ENCODE measurements around the gene GOLGA6A.

Gene GOLGA6A

DNA sequence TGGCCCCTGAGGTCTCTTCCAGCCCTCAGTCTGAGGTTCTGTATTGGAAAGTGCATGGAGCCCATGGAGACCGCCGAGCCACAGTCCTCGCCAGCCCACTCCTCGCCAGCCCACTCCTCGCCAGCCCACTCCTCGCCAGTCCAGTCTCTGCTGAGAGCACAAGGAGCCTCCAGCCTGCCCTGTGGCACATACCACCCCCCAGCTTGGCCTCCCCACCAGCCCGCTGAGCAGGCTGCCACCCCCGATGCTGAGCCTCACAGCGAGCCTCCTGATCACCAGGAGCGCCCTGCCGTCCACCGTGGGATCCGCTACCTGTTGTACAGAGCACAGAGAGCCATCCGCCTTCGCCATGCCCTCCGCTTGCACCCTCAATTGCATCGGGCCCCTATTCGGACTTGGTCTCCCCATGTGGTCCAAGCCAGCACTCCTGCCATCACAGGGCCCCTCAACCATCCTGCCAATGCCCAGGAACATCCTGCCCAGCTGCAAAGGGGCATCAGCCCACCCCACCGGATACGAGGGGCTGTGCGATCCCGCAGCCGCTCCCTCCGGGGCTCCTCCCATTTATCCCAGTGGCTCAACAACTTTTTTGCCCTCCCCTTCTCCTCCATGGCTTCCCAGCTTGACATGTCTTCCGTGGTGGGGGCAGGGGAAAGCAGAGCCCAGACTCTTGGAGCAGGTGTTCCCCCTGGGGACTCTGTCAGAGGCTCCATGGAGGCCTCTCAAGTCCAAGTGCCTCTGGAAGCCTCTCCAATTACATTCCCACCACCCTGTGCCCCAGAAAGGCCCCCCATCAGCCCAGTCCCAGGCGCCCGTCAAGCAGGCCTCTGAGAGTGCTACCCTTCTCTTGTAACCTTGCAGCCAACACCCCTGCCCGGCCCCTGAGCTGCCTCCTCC, 47.0 kb downstream of the GOLGA6A start:
- H2AFZ ChIP-seq (ENCODE audit: low read length) = no peak overlapping the region
- H3K9me2 ChIP-seq (replicated peaks; ENCODE audit: low read depth, low read length) = no peaks in the 10 kb centered on the region
- TF ChIP-seq, protein P1, sequence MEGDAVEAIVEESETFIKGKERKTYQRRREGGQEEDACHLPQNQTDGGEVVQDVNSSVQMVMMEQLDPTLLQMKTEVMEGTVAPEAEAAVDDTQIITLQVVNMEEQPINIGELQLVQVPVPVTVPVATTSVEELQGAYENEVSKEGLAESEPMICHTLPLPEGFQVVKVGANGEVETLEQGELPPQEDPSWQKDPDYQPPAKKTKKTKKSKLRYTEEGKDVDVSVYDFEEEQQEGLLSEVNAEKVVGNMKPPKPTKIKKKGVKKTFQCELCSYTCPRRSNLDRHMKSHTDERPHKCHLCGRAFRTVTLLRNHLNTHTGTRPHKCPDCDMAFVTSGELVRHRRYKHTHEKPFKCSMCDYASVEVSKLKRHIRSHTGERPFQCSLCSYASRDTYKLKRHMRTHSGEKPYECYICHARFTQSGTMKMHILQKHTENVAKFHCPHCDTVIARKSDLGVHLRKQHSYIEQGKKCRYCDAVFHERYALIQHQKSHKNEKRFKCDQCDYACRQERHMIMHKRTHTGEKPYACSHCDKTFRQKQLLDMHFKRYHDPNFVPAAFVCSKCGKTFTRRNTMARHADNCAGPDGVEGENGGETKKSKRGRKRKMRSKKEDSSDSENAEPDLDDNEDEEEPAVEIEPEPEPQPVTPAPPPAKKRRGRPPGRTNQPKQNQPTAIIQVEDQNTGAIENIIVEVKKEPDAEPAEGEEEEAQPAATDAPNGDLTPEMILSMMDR (conservative IDR thresholded peaks at IDR 0.05; ENCODE audit: low read length) = no peak
- no peak for TF ChIP-seq EZH2phosphoT487 (IDR thresholded peaks at IDR 0.05; ENCODE audit: borderline replicate concordance)
- H3K36me3 ChIP-seq (ENCODE audit: insufficient read depth, low read length) = peaks cover 69% of the 10 kb centered on the region; the same call in 1 of the 2 replicates
- H3K9me3 ChIP-seq (ENCODE audit: insufficient read depth, low read depth, low read length) = no peaks in the 10 kb centered on the region
- no peaks in the 10 kb centered on the region for H3K79me2 ChIP-seq (ENCODE audit: insufficient read depth, low read length)
- H3K27me3 ChIP-seq (ENCODE audit: insufficient read depth, low read length, poor library complexity, severe bottlenecking) = no peaks in the 10 kb centered on the region
- no peak overlapping the region for H3K4me3 ChIP-seq (ENCODE audit: low read length, poor library complexity, severe bottlenecking)
- no peaks in the 10 kb centered on the region for H4K20me1 ChIP-seq (ENCODE audit: insufficient read depth, low read length, poor library complexity, severe bottlenecking)
- H3F3A ChIP-seq (ENCODE audit: low read depth) = no peaks in the 10 kb centered on the region
- H3K9ac ChIP-seq (ENCODE audit: low read depth, low read length, poor library complexity, severe bottlenecking) = no peak overlapping the region
- peaks cover 10% of the 10 kb centered on the region for H3K4me1 ChIP-seq (ENCODE audit: insufficient read depth, low read length, poor library complexity, severe bottlenecking)
- H3K4me2 ChIP-seq (ENCODE audit: low read depth, low read length, poor library complexity, severe bottlenecking) = no peak overlapping the region

DNA sequence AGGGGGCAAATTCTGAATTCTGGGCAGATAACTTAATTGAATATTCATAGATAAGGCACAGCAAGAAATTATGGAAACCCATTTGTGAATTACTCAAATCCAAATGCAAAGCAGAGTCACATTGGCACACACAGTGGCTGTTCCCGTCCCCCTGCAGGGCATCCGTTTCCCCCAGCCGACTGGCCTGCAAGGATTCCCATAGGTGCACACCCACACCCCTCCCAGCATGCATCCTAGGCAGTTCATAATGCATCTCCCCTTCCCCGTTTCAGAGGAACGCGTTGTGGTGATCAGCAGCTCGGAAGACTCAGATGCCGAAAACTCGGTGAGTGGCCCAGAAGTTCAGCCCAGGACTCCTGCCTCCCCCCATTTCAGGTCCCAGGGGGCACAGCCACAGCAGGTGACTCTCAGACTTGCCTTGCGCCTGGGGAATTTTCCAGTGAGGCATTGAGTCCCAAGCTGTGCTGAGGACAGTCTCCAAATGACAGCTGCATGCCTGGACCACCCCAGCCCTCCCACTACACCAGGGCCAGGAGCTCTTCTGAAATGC, 48.1 kb downstream of the GOLGA6A start:
- H3K9ac ChIP-seq (ENCODE audit: low read depth, low read length, poor library complexity, severe bottlenecking) = no peak overlapping the region
- no peaks in the 10 kb centered on the region for H3K9me3 ChIP-seq (ENCODE audit: insufficient read depth, low read depth, low read length)
- H4K20me1 ChIP-seq (ENCODE audit: insufficient read depth, low read length, poor library complexity, severe bottlenecking) = no peaks in the 10 kb centered on the region
- H3K79me2 ChIP-seq (ENCODE audit: insufficient read depth, low read length) = no peaks in the 10 kb centered on the region
- TF ChIP-seq, protein P1 (conservative IDR thresholded peaks at IDR 0.05; ENCODE audit: low read length) = no peak
- TF ChIP-seq EZH2phosphoT487 (IDR thresholded peaks at IDR 0.05; ENCODE audit: borderline replicate concordance) = no peak
- no peaks in the 10 kb centered on the region for H3K27me3 ChIP-seq (ENCODE audit: insufficient read depth, low read length, poor library complexity, severe bottlenecking)
- no peaks in the 10 kb centered on the region for H3F3A ChIP-seq (ENCODE audit: low read depth)
- no peak overlapping the region for H2AFZ ChIP-seq (ENCODE audit: low read length)
- peaks cover 77% of the 10 kb centered on the region; the same call in 1 of the 2 replicates for H3K36me3 ChIP-seq (ENCODE audit: insufficient read depth, low read length)
- no peak overlapping the region for H3K4me2 ChIP-seq (ENCODE audit: low read depth, low read length, poor library complexity, severe bottlenecking)
- H3K4me3 ChIP-seq (ENCODE audit: low read length, poor library complexity, severe bottlenecking) = no peak overlapping the region
- H3K4me1 ChIP-seq (ENCODE audit: insufficient read depth, low read length, poor library complexity, severe bottlenecking) = peaks cover 10% of the 10 kb centered on the region
- no peaks in the 10 kb centered on the region for H3K9me2 ChIP-seq (replicated peaks; ENCODE audit: low read depth, low read length)

DNA sequence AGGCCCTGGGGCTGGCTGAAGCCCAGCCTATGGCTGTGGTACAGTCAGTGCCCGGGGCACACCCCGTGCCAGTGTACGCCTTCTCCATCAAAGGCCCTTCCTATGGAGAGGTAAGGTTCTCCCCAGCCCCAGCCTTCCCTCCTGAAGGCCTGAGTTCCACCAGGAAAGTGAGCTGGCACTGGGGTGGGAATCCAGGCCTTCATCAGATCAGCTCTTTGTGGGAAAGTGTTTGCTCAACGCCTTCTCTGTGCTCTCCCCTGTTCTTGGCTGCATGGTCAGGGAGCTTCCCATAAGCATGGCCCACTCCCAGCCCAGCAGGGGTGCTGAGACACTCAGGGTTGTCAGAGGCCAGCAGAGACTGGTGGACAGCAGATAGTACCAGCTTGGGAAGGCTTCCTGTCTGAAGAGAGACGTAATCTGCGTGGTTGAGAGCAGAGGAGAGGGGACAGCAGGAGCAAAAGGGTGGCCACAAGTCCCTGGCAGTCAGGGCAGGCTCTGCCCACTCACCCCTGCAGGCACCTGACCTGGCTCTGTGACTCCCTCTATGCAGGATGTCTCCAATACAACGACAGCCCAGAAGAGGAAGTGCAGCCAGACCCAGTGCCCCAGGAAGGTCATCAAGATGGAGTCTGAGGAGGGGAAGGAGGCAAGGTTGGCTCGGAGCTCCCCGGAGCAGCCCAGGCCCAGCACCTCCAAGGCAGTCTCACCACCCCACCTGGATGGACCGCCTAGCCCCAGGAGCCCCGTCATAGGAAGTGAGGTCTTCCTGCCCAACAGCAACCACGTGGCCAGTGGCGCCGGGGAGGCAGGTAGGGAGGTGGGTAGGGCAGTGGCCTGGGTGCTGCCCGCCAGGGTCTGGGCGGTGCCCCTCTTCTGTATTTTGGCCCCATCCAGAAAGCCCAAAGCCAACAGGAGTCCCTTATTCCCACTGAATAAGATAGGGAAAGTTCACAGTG, 49.5 kb downstream of the GOLGA6A start:
- H3K79me2 ChIP-seq (ENCODE audit: insufficient read depth, low read length) = no peaks in the 10 kb centered on the region
- TF ChIP-seq, protein P1 (conservative IDR thresholded peaks at IDR 0.05; ENCODE audit: low read length) = no peak
- no peak for TF ChIP-seq EZH2phosphoT487 (IDR thresholded peaks at IDR 0.05; ENCODE audit: borderline replicate concordance)
- H3K9ac ChIP-seq (ENCODE audit: low read depth, low read length, poor library complexity, severe bottlenecking) = no peak overlapping the region
- H3K36me3 ChIP-seq (ENCODE audit: insufficient read depth, low read length) = peaks cover 82% of the 10 kb centered on the region; the same call in 1 of the 2 replicates
- H3K27me3 ChIP-seq (ENCODE audit: insufficient read depth, low read length, poor library complexity, severe bottlenecking) = no peaks in the 10 kb centered on the region
- no peaks in the 10 kb centered on the region for H4K20me1 ChIP-seq (ENCODE audit: insufficient read depth, low read length, poor library complexity, severe bottlenecking)
- no peak overlapping the region for H3K4me2 ChIP-seq (ENCODE audit: low read depth, low read length, poor library complexity, severe bottlenecking)
- no peak overlapping the region for H3K4me3 ChIP-seq (ENCODE audit: low read length, poor library complexity, severe bottlenecking)
- peaks cover 10% of the 10 kb centered on the region for H3K4me1 ChIP-seq (ENCODE audit: insufficient read depth, low read length, poor library complexity, severe bottlenecking)
- no peak overlapping the region for H2AFZ ChIP-seq (ENCODE audit: low read length)
- H3K9me2 ChIP-seq (replicated peaks; ENCODE audit: low read depth, low read length) = no peaks in the 10 kb centered on the region
- no peaks in the 10 kb centered on the region for H3K9me3 ChIP-seq (ENCODE audit: insufficient read depth, low read depth, low read length)
- H3F3A ChIP-seq (ENCODE audit: low read depth) = no peaks in the 10 kb centered on the region

Measured in Loucy (cell line).